Gastroesophageal sphincter (tissue), 4 donors: ENCODE results near the gene C3orf62. TPM values are rescaled to one million over a fixed set of nuclear protein-coding genes. Genes with fewer than 3 reads are reported as not detected.
A peak's percentile ranks its signal among the peaks of the same experiment; 100 is the strongest.

Experiments
- ATAC-seq: fragments of 150-250 bp; one replicate; pipeline ENCODE4 v1.9.1; 2016; ENCODE audit warnings: mild to moderate bottlenecking, moderate library complexity
- H3K27ac ChIP-seq, 4 donors: fragments of 200-600 bp; sonication (generic) in 3 of 4; 1 replicate in 3 of 4; 2 replicates in 1 of 4; pipeline ENCODE4 v1.5.1; 2016 to 2019
- H3K27me3 ChIP-seq: fragments of 200-600 bp; sonication (generic); one replicate; pipeline ENCODE4 v1.5.1; 2019
- H3K36me3 ChIP-seq, 2 donors: fragments of 200-600 bp; sonication (generic); one replicate each; pipeline ENCODE4 v1.5.1; 2019; ENCODE audit warnings: control low read depth in 1 of 2
- H3K4me1 ChIP-seq, 3 donors: fragments of 200-600 bp; sonication (generic); 1 replicate in 2 of 3; 2 replicates in 1 of 3; pipeline ENCODE4 v1.5.1; 2016 to 2019; ENCODE audit warnings: control low read depth in 2 of 3
- H3K4me3 ChIP-seq, 2 donors: fragments of 200-600 bp; sonication (generic); one replicate each; pipeline ENCODE4 v1.5.1; 2019; ENCODE audit warnings: mild to moderate bottlenecking in 1 of 2, moderate library complexity in 1 of 2
- H3K9me3 ChIP-seq, 3 donors: fragments of 200-600 bp; sonication (generic); one replicate each; pipeline ENCODE4 v1.5.1; 2017 to 2019; ENCODE audit warnings: control low read depth in 2 of 3
- CTCF ChIP-seq, 4 experiments: fragments of 200-600 bp in 2 of 4; fragments of 450-650 bp in 2 of 4; sonication (generic) in 1 of 4; IDR thresholded peaks; one replicate each; pipeline ENCODE4 v1.5.1; 2017 to 2019; ENCODE audit warnings: antibody characterized with exemption in 4 of 4, mild to moderate bottlenecking in 2 of 4, moderate library complexity in 2 of 4
- EP300 ChIP-seq: sonication (generic); formaldehyde crosslinking; IDR thresholded peaks from one replicate; pipeline ENCODE4 v1.6.1; 2017; ENCODE audit warnings: antibody characterized with exemption, mild to moderate bottlenecking
- POLR2A ChIP-seq, 2 donors: fragments of 450-650 bp; IDR thresholded peaks; one replicate each; pipeline ENCODE4 v1.6.1; 2017; ENCODE audit warnings: antibody characterized with exemption in 2 of 2, mild to moderate bottlenecking in 2 of 2, moderate library complexity in 1 of 2
- POLR2AphosphoS5 ChIP-seq: sonication (generic); formaldehyde crosslinking; IDR thresholded peaks from one replicate; pipeline ENCODE4 v1.6.1; 2017; ENCODE audit warnings: antibody characterized with exemption
- WGBS, 2 donors: methylation state at CpG; one replicate each; pipeline ENCODE4 v1.1.5; 2018; ENCODE audit warnings: low coverage in 1 of 2; 5-methylcytosine and 5-hydroxymethylcytosine counted together
- total RNA-seq, 4 donors: library from RNA; depleted of rRNA; stranded (reverse); fragments of >200 nt; gene quantifications; one replicate each; pipeline ENCODE4 v1.1.0, GENCODE V29; 2016

C3orf62 gene
- total RNA-seq, 4 donors from 2014 or later: 3.5 to 14.9 (median 4.2) TPM

- ATAC-seq: no peak
- H3K27ac ChIP-seq: peak overlapping the region in 2 of 4 donors; percentile 32 to 59
- H3K9me3 ChIP-seq: no peaks in the 10 kb centered on the region
- peaks cover 0 to 6% of the 10 kb centered on the region in 2 donors for H3K36me3 ChIP-seq
- H3K4me1 ChIP-seq: peaks cover 0 to 38% (median 13%) of the 10 kb centered on the region in 3 donors
- TF ChIP-seq POLR2A (IDR thresholded peaks at IDR 0.05) (no peak), EP300 (no peak), CTCF (IDR thresholded peaks at IDR 0.05) (no peak), POLR2AphosphoS5 (no peak)
- no peak overlapping the region for H3K4me3 ChIP-seq
- H3K27me3 ChIP-seq: no peaks in the 10 kb centered on the region
- 91 to 100% methylated on average over 1 to 2 of the region's 2 CpGs for WGBS, 2 donors
Observed at GRCh38 chr3:49270156-49270500, 6.9 kb downstream of the C3orf62 start.

DNA sequence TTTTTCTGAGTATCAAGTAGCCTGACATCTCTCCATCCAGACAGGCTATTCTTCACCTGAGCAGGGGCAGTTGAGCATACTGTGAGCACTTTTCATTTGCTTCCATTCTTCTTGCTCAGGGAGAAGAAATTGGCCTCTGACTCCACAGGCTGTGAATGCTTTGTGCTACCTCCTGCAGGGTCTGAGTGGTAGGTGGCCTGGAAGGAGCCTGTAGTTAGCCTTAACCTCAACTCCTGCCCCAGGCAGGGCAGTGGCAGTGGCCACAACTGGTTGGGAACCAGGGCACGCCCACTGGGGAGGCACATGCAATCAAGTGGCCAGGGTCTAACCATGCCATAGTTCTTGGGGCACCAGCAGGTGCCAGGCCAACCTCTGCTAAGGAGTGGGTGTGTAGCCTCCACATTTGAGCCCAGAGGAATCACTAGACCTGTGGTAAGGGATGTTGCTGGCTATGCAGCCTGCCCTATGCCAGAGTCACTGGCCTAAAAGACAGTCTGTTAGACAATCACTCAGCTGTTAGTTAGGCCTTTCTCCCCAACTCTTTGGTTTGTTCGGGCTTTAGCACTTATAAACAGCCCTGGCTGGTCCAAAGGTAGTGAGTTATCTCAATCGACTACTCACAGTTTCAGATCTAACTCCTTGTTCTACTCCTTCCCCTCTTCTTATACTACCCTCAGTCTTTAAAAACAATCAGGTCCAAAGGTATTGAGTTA is 7.4 kb downstream of the C3orf62 start:
- no peak for ATAC-seq
- Histone ChIP-seq H3K4me3 (no peak overlapping the region), H3K27ac (peak overlapping the region in 2 of 4 donors; percentile 5 to 9), H3K4me1 (peaks cover 0 to 33% (median 13%) of the 10 kb centered on the region in 3 donors), H3K27me3 (no peaks in the 10 kb centered on the region), H3K9me3 (no peaks in the 10 kb centered on the region), H3K36me3 (peaks cover 0 to 6% of the 10 kb centered on the region in 2 donors)
- TF ChIP-seq CTCF (IDR thresholded peaks at IDR 0.05) (no peak), EP300 (no peak), POLR2AphosphoS5 (no peak), POLR2A (IDR thresholded peaks at IDR 0.05) (no peak)
- WGBS, 2 donors: 100% methylated on average over 2 of the region's 3 CpGs

- peak overlapping the region; percentile 1 to 69 (median 55) for H3K27ac ChIP-seq
- no peaks in the 10 kb centered on the region for H3K27me3 ChIP-seq
- TF ChIP-seq EP300 (no peak), CTCF (IDR thresholded peaks at IDR 0.05) (no peak), POLR2AphosphoS5 (no peak), POLR2A (IDR thresholded peaks at IDR 0.05) (no peak)
- WGBS, 2 donors: 19 to 23% methylated on average over 2 to 3 of the region's 5 CpGs
- peaks cover 0 to 6% of the 10 kb centered on the region in 2 donors for H3K36me3 ChIP-seq
- no peak overlapping the region for H3K4me3 ChIP-seq
- H3K9me3 ChIP-seq: no peaks in the 10 kb centered on the region
- no peak for ATAC-seq
- H3K4me1 ChIP-seq: peaks cover 0 to 45% (median 13%) of the 10 kb centered on the region in 3 donors
Observed at GRCh38 chr3:49266410-49267095, 10.5 kb downstream of the C3orf62 start.

DNA sequence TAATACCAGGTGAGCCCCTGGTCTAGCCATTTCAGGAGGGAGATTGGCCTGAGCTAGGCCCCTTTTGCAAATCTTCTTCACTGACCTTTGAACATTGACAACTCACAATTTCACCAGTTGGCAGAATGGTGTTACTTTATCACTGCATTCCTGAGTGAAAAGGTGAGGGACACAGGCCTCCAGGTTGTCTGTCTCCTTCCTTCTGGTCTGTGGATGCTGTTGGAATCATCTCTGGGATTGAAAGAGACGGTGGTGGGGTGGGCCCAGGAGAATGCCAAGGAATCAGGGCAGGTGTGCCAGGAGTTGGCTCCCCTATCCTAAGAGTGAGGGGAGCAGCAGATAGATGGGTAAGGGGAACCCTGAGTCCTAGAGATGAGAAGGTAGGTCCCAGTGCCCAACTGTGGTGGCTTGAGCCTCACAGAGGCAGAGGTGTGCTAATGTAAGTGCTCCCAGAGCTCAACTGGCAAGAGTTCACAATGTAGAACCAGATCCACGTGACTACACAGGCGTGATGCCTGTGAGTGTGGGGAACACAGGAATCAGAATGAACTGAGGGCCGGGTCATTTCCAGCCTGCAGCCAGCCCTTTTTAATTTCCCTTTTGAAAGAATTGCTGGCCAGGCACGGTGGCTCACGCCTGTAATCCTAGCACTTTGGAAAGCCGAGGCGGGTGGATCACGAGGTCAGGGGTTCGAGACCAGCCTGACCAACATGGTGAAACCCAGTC is 11.2 kb downstream of the C3orf62 start:
- H3K27me3 ChIP-seq: no peaks in the 10 kb centered on the region
- H3K27ac ChIP-seq: peak overlapping the region; percentile 1 to 69 (median 44)
- peaks cover 0 to 39% (median 13%) of the 10 kb centered on the region in 3 donors for H3K4me1 ChIP-seq
- H3K36me3 ChIP-seq: peaks cover 0 to 6% of the 10 kb centered on the region in 2 donors
- H3K9me3 ChIP-seq: no peaks in the 10 kb centered on the region
- no peak for TF ChIP-seq POLR2AphosphoS5
- no peak for TF ChIP-seq EP300
- no peak for TF ChIP-seq CTCF (IDR thresholded peaks at IDR 0.05)
- TF ChIP-seq POLR2A (IDR thresholded peaks at IDR 0.05): no peak
- 68% methylated on average over 7 of the region's 10 CpGs; no CpG with 5 or more reads in 1 of the 2 donors for WGBS, 2 donors
- ATAC-seq: no peak
- H3K4me3 ChIP-seq: no peak overlapping the region
